VCaP (cell line): ENCODE results near the gene DEAF1.

Experiments used
- H3K27ac ChIP-seq: fragments of 450-650 bp; 2 replicates; pipeline ENCODE4 v1.5.1; 2017
- CTCF ChIP-seq: fragments of 450-650 bp; conservative IDR thresholded peaks from 2 replicates; pipeline ENCODE4 v1.5.1; 2017; ENCODE audit warnings: mild to moderate bottlenecking, moderate library complexity

DEAF1 gene

GRCh38 chr11:643849-644738, 50.9 kb downstream of the DEAF1 start:
- no peak overlapping the region for H3K27ac ChIP-seq
- no peak for TF ChIP-seq CTCF

DNA sequence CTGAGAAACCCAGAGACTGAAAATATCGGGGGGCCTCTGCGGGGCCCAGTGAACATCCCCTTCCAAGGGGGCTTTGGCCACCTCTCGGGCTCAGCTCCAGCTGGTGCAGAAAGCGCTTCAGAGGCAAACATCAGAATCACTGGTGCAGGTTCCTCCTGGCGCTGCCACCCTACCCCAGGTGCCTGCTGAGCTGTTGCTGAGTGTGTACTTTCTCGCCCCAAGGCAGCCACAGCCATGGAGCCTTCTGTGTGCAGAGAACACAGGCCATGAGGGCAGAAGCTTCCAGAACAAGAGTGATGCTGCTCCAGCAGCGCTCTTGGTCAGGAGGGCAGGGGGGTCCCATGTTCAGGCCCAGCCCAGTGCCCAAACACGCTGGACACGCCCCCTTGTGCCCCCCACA, 51.7 kb downstream of the DEAF1 start:
- H3K27ac ChIP-seq: no peak overlapping the region
- no peak for TF ChIP-seq CTCF

DNA sequence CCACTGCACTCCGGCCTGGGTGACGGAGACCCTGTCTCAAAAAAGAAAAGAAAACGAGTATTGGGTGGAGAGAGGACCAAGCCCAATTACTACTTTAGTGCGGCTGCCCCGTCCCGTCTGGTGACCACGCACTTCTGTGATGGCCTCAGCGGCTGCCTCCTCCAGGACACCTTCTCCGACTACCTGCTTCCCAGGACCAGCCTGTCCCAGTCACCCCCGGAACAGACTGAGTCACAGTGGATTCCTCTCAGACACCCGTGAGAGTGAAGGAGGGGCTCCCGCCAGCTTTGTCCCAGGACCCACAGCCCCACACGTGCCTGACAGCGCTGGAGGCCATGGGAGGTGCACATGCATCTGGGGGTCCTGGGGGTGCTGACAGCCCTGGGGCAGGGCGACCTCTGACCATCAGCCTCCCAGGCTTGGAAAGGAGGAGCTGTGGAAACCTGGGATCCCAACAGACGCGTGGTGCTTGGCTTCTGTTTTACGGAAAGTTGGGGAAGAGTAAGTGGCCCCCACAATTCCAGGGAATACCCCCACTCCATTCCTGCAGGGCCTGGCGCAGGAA, 53.1 kb downstream of the DEAF1 start:
- no peak for TF ChIP-seq CTCF
- no peak overlapping the region for H3K27ac ChIP-seq

GRCh38 chr11:640021-640706, 54.9 kb downstream of the DEAF1 start:
- no peak overlapping the region for H3K27ac ChIP-seq
- TF ChIP-seq CTCF: no peak

- no peak overlapping the region for H3K27ac ChIP-seq
- TF ChIP-seq CTCF: no peak
These were observed 55.6 kb downstream of the DEAF1 start for GRCh38 chr11:639332-639955.

GRCh38 chr11:638631-639331, 56.2 kb downstream of the DEAF1 start:
- TF ChIP-seq CTCF: no peak
- no peak overlapping the region for H3K27ac ChIP-seq
